NCI-H2171 treated with DMSO at 0.1 percent for 48 hours (cell line): ENCODE measurements around the gene TRAPPC8.
"Not testable (repeated sequence)": the region's sequence is repeated elsewhere in the genome, so short reads cannot be mapped to it uniquely, and the experiment has no call there.

Experiments
- DNase-seq: peaks from one replicate; lab custom pipeline; 2025; lab: John Stamatoyannopoulos, UW

TRAPPC8 gene, protein sequence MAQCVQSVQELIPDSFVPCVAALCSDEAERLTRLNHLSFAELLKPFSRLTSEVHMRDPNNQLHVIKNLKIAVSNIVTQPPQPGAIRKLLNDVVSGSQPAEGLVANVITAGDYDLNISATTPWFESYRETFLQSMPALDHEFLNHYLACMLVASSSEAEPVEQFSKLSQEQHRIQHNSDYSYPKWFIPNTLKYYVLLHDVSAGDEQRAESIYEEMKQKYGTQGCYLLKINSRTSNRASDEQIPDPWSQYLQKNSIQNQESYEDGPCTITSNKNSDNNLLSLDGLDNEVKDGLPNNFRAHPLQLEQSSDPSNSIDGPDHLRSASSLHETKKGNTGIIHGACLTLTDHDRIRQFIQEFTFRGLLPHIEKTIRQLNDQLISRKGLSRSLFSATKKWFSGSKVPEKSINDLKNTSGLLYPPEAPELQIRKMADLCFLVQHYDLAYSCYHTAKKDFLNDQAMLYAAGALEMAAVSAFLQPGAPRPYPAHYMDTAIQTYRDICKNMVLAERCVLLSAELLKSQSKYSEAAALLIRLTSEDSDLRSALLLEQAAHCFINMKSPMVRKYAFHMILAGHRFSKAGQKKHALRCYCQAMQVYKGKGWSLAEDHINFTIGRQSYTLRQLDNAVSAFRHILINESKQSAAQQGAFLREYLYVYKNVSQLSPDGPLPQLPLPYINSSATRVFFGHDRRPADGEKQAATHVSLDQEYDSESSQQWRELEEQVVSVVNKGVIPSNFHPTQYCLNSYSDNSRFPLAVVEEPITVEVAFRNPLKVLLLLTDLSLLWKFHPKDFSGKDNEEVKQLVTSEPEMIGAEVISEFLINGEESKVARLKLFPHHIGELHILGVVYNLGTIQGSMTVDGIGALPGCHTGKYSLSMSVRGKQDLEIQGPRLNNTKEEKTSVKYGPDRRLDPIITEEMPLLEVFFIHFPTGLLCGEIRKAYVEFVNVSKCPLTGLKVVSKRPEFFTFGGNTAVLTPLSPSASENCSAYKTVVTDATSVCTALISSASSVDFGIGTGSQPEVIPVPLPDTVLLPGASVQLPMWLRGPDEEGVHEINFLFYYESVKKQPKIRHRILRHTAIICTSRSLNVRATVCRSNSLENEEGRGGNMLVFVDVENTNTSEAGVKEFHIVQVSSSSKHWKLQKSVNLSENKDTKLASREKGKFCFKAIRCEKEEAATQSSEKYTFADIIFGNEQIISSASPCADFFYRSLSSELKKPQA (N-terminal part only)

GRCh38 chr18:31942999-31943877 lies at the start of gene TRAPPC8:
Gene TRAPPC8, minus strand, starts transcription at chr18:31943128. Its CDS starts 364 bp downstream, at chr18:31942764.
- DNase-seq: peak; percentile 98

GRCh38 chr18:31990823-31991222 lies 47.9 kb upstream of the TRAPPC8 start:
- no peak for DNase-seq

GRCh38 chr18:31983976-31984375 lies 41.0 kb upstream of the TRAPPC8 start:
- no peak for DNase-seq

- no peak for DNase-seq
Measured at GRCh38 chr18:31983020-31983419, 40.1 kb upstream of the TRAPPC8 start.

GRCh38 chr18:31980863-31981262 lies 37.9 kb upstream of the TRAPPC8 start:
- DNase-seq: no peak

- no peak for DNase-seq
Measured at GRCh38 chr18:31979714-31980113, 36.8 kb upstream of the TRAPPC8 start.

DNA sequence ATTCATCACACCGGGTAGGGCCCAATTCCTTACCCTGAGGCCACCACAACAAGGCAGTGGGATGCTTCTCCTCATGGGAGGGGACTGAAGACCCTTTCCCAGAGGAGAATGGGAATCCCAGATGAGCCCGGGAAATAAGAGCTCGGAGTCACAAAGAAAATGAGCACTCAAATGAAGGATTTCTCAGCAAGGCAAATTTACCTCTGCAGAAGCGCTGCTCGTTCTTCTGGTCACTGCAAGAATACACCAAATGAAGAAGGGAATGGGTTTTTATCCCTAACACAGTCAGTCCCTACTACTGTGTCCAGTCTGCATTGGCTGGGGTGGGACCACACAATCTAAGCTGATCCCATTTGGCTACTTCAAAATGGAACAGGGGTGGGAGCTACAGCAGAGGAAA lies 35.7 kb upstream of the TRAPPC8 start:
- DNase-seq: no peak

DNA sequence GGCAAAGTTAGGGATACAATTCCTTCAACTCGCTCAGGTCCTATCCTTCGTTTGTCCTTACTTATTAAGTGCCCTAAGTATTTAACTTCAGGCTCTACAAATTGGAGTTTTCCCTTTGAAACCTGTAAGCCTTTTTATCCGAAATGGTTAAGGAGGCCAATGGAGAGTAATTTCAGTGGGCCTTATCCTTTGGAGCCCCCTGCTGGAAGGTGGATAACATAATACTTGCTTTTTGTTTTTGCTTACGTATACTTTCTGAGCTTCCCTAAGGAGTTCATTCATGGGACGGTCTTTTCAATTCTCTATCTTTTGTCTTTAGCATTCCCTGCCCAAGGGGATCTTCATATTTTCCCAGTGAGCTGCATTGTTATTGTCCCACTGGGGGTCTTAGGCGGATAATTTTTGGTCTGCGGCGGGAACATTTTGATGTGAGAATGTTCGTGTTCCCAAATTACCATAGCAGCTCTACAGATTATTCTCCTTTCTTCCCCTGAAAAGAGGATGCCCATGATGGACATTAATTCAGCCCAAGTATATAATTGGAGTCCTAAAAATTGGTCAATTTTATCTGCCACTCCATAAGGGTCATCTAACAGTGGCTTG lies 34.4 kb upstream of the TRAPPC8 start:
- DNase-seq: peak; percentile 56

GRCh38 chr18:31976242-31976641 lies 33.3 kb upstream of the TRAPPC8 start:
- no peak for DNase-seq

- no peak for DNase-seq
Measured at GRCh38 chr18:31973929-31974546, 31.1 kb upstream of the TRAPPC8 start.

DNA sequence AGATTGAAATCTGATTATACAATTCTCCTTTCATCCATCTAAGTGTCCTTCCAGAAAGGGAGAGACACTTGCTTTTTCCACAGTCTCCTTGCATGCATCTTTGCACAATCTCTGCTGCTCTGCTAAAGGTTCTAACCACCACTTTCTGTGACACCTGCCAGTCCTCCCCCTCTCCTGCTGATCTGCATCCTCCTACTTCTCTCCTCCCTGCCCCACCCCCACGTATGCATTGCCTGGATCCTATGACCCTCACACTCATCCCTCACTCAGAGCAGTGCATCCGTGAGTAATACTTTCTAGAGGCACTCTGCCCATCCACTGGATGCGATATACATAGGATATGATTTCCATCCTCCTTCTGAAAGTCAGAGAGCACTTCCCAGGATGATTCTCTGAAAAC lies 27.7 kb upstream of the TRAPPC8 start:
- no peak for DNase-seq

- no peak for DNase-seq
Measured at GRCh38 chr18:31965316-31965970, 22.5 kb upstream of the TRAPPC8 start.

- no peak for DNase-seq
Measured at GRCh38 chr18:31957728-31958127, 14.8 kb upstream of the TRAPPC8 start.

DNA sequence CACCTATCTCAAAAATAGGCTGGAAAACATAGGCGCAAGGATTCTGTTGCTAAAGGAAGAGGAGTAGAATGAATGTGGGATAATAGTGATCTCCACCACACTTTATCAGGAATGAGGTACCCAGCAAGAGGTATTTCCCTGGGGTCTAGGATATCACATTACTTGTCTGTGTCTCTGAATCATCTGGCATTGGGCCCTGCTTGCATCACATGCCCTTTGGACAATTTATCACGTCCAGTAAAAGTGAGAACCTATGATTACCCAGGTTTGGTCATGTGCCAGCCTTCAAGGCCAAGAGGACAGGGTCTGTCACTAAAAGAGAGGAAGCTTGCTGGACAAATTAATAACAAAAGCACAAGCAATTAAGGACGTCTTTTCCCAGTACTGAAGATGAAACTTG lies 11.4 kb upstream of the TRAPPC8 start:
- DNase-seq: peak; percentile 66

DNA sequence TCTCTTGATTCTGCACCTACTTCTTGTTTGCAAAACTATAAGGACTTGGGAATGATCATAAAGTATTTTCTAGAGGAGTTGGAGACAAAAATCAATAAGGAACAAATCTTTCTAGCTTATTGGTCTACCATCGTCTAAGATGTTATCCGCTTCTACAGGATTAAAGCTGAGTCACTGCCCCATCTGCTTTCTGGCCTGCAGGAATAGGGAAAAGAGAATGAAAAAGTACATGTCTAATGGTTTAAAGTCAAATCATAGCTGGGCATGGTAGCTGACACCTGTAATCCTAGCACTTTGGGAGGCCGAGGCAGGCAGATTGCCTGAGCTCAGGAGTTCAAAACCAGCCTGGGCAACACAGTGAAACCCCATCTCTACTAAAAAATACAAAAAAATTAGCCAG lies 10.8 kb upstream of the TRAPPC8 start:
- not testable (repeated sequence) for DNase-seq

GRCh38 chr18:31952223-31952622 lies 9.3 kb upstream of the TRAPPC8 start:
- no peak for DNase-seq

DNA sequence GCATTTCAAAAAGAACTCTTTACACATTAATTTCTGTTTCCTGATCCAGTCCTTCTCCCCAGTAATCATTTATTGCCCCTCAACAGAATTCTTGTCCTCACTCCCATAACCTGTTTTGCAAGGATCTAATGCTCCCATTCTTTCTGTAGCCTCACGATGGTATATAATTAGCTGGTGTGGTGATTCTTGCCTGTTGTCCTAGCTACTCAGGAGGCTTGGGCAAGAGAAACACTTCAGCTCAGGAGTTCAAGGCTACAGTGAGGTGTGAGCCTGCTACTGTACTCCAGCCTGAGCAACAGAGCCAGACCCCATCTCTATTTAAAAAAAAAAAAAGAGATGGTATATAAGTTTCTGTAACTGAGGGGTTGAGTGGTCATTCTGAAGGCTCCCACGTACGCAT lies 7.7 kb upstream of the TRAPPC8 start:
- no peak for DNase-seq

DNA sequence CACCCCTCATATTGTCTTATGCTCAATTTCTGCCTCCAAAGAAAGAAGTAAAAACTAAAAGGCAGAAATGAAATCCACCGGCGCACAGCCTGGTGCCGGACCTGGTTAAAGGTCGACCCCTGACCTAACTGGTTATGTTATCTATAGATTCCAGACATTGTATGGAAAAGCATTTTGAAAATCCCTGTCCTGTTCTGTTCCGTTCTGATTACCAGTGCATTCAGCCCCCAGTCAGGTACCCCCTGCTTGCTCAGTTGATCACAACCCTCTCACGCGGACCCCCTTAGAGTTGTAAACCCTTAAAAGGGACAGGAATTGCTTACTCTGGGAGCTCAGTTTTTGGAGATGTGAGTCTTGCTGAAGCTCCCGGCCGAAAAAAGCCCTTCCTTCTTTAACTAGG lies 5.4 kb upstream of the TRAPPC8 start:
- not testable (repeated sequence) for DNase-seq

DNA sequence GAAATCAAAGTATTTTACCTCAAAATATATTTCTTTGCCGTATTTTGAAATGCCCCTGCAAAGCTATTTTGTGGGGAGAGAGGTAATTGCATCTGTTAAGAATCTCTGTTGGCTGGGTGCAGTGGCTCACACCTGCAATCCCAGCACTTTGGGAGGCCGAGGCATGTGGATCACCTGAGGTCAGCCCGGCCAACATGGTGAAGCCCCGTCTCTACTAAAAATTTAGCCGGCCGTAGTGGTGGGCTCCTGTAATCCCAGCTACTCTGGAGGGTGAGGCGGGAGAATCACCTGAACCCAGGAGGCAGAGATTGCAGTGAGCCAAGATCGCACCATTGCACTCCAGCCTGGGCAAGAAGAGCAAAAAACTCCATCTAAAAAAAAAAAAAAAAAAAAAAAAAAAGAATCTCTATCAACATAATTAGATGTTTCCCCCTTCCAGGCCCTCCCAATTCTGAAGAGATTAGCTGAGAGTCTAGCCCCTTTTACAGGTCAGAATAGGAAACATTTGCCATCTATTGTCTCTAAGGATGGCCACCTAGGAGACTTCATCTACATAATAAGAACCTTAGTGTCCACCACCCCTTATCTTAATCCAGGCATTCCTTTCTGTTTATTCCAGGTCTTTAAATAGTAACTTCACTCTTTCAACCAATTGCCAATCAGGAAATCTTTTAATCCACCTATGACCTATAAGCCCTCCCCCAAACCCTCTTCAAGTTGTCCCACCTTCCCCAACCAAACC lies 3.5 kb upstream of the TRAPPC8 start:
- no peak for DNase-seq
